A549 treated with RU486 at 1 μM for 4 hours (cell line): ENCODE results near the gene BAG5. TPM values are rescaled to one million over a fixed set of nuclear protein-coding genes. Genes with fewer than 3 reads are reported as not detected.

Source experiments
- total RNA-seq: library from RNA; stranded (reverse); fragments of 200-300 nt; extraction: Qiagen RNA extraction; gene quantifications from 5 replicates; pipeline ENCODE4 v1.2.3, GENCODE V29; 2022; ENCODE audit warnings: low read depth

Gene BAG5, protein sequence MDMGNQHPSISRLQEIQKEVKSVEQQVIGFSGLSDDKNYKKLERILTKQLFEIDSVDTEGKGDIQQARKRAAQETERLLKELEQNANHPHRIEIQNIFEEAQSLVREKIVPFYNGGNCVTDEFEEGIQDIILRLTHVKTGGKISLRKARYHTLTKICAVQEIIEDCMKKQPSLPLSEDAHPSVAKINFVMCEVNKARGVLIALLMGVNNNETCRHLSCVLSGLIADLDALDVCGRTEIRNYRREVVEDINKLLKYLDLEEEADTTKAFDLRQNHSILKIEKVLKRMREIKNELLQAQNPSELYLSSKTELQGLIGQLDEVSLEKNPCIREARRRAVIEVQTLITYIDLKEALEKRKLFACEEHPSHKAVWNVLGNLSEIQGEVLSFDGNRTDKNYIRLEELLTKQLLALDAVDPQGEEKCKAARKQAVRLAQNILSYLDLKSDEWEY
- 18.0 to 24.9 TPM (median 23.4 TPM) in 5 replicates for total RNA-seq

DNA sequence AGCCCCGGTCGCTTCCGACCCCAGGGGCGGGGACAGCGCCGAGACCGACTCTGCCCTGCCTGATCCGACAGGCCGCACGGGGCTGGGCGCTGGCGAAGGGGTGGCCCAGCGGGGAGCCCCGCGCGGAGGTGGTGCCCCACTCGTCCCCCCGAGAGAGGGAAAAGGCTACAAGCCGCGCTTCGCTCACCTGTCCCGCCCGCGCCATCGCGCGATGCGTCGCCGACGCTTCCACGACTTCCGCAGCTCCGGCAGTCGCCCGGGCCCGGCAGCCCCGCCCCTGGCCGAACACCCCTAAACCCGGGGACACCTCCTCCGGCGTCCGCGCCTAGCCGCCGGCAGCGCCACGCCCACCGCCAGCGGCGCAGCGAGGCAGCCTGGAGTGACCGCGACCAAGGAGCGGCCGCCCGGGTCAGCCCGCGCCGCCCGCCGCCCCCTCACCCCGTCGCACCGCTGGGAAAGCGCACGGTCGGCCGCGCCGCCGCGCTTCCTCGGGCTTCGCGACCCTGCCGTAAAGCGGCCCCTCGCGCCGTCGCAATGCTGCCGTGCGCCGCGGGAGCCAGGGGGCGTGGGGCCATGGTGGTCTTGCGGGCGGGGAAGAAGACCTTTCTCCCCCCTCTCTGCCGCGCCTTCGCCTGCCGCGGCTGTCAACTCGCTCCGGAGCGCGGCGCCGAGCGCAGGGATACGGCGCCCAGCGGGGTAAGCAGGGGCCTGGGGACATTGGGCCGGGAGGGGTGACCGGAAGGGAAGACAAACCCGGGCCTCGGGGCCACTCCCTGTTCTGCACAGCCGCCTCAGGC is at the start of gene BAG5, which contains the start of gene COA8:
Gene BAG5, minus strand, starts transcription at position 229 of the 797 bp plus-strand sequence. CDS start 1,493 bp downstream, outside the sequence.
Gene COA8, plus strand, starts transcription at position 532 of the 797 bp plus-strand sequence. Its CDS starts 42 bp downstream, at position 574.

DNA sequence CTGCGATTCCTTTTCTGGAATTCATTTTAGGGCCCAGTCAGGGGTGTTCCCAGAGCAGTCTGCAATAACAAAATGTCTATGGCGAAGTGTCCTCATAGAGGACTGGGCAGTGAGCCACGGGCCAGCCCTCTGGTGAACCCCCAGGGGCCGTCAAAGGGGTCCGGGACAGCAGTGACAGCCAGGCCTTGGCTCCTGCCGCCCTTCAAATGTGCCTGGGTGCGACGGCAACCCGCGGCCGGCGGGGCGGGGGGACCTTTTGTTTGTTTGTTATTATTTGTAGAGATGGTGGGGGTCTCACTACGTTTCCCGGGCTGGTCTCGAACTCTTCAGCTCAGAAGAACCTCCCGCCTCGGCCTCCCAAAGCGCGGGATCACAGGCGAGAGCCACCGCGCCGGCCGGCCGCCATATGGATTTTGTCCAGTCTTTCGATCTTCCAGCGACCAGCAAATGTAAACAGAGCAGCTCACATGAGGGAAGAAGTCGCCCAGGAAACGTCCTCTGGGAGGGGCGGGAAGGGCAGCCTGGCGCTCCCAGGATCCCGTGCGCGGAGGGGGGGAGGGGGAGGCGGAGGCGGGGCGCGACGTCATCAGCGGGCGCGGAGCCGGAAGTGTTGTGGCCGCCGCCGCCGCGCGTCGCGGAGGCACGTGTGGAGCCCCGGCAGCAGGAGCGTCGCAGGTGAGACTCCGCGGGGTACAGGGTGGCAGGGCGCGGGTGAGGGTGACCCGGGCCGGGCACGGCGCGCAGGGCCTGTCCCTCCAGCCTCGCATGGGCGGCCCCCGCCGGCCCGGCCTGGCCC is 33.7 kb downstream of the BAG5 start, which contains the start of gene TRMT61A:
Gene TRMT61A, plus strand, starts transcription at position 610 of the 796 bp plus-strand sequence. CDS start 783 bp downstream, outside the sequence.

DNA sequence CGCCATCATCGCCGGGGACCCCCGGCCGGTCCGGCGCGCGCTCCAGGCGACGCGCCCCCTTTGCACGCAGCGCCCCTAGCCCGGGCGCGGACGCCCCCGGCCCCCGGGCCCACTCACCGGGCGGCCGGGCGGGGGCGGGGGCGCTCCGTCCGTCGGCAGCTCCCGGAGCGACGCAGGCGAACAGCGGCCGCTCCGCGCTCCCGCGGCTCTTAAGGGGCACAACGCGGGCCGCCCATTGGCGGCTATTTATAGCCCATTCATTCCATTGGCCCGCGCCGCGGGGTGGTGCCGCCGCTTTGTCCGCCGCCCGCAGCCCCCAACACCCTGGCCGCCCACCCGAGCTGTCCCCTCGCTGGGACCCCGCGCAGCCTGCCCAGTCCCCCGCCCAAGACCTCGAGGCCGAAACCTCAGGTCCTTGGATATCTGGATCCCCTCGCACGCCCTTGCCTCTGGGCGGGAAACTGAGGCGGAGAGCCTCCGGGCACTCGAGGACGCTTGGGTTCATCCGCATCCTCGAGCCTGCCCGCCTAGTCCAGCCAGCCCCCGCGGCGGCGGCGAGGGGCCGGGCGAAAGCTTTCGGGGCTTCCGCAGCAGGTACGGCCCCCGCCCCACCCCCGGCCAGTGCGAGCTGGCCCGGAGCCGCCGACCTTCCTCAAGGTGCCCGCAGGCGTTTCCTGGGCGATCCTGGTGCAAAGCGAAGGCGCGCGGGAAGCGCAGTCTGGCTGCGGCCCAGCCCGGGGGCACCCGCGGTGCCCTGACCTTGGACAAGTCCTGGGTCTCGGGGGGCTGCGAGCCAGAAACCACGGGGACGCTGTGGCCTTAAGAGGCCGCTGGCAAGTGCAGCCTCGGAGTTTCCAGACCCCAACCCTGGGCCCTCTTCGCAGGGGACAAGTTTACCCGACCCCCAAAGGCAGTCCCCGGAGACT is 39.5 kb downstream of the BAG5 start, which contains the start of gene CKB:
Gene CKB, minus strand, starts transcription at position 182 of the 926 bp plus-strand sequence. CDS start 337 bp downstream, outside the sequence.

Other genes with a start within 250 kb of the BAG5 start
- gene EIF5, start 228.4 kb downstream of the BAG5 start, total RNA-seq, result 209 to 291 TPM (median 280 TPM) in 5 replicates
- 58.6 to 62.8 TPM (median 60.5 TPM) in 5 replicates for gene MARK3, start 177.2 kb downstream of the BAG5 start, total RNA-seq
- gene CKB, start 39.8 kb downstream of the BAG5 start, total RNA-seq, result 73.0 to 106 TPM (median 102 TPM) in 5 replicates
- 17.1 to 29.0 TPM (median 28.4 TPM) in 5 replicates for gene TRMT61A, start 33.5 kb downstream of the BAG5 start, total RNA-seq
- 46.2 to 52.0 TPM (median 51.5 TPM) in 5 replicates for gene COA8, start 303 bp upstream of the BAG5 start, total RNA-seq
- gene KLC1, start 66.6 kb upstream of the BAG5 start, total RNA-seq, result 92.0 to 119 TPM (median 106 TPM) in 5 replicates
- 29.6 to 32.8 TPM (median 31.6 TPM) in 5 replicates for gene XRCC3, start 152.8 kb upstream of the BAG5 start, total RNA-seq
- gene ZFYVE21, start 153.2 kb upstream of the BAG5 start, total RNA-seq, result 30.7 to 40.0 TPM (median 35.8 TPM) in 5 replicates